Stimulated activated CD8-positive, alpha-beta memory T cell treated with anti-CD3 and anti-CD28 coated beads, Interleukin-12 subunit alpha, Interleukin-12 subunit beta, amount 100 ng/mL, for 4 hours (primary cell): ENCODE results near the gene ZNF860.
"Not testable (repeated sequence)": the region's sequence is repeated elsewhere in the genome, so short reads cannot be mapped to it uniquely, and the experiment has no call there.

Experiments used
- DNase-seq: peaks from one replicate; pipeline ENCODE4 v3.0.0-alpha.2; 2020; ENCODE audit warnings: low read depth

ZNF860 gene

DNA sequence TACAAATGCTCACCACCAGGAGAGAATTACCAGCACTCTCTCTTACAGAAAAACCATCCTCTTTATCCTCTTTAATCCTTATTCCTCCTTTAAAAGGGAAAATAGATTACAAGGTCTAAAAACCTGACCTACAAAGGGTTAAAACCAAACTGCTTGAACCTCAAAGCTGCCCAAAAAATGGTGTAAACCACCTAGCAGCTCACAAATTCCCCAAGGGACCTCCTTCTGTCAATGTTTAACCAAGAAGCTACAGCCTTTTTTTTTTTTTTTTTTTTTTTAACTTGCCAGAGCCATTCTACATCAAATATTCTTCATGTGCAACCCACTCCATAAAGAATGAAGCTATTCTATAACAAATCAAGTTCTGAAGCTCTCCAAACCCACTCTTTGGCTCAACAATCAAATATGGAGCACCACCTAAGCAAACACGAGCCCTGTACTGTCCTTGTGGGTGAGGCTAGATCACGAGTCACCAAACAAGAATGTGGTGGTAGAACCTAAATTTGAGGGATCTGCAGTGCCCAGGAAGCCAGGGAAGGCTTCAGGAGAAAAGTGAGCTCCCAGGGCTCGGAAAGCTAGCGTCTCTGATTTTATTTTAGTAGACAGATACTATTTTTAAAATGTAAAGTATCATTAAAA lies 20.6 kb upstream of the ZNF860 start:
- DNase-seq: no peak

GRCh38 chr3:31962801-31963205 lies 18.7 kb upstream of the ZNF860 start:
- DNase-seq: no peak

GRCh38 chr3:31966978-31967591 lies 14.5 kb upstream of the ZNF860 start:
- DNase-seq: no peak

GRCh38 chr3:31967592-31967991 lies 14.0 kb upstream of the ZNF860 start:
- DNase-seq: no peak

DNA sequence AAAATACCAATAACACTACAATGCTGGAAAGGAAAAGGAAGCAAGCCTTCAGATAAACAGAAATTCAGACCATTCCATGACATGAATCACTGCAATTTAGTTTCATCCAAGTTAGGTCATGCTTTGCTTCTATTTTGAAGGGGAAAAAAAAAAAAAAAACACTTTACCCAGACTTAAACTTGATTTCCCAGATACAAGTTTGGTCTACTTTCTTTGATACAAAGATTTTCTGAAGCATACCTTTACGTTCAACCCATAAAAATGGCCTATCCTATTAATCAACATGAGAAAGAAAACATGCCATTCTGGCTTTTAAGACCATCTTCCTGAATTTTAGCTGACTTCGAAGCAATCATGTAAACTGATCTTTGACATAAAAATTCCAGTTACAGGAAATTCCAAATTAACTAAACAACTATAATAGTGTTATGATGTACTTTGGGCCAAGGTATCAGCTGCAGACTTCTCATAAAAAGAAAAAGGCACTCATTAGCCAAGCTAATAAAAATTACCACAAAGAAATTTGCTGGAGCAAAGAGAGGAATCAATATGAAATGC lies 13.1 kb upstream of the ZNF860 start:
- no peak for DNase-seq

DNA sequence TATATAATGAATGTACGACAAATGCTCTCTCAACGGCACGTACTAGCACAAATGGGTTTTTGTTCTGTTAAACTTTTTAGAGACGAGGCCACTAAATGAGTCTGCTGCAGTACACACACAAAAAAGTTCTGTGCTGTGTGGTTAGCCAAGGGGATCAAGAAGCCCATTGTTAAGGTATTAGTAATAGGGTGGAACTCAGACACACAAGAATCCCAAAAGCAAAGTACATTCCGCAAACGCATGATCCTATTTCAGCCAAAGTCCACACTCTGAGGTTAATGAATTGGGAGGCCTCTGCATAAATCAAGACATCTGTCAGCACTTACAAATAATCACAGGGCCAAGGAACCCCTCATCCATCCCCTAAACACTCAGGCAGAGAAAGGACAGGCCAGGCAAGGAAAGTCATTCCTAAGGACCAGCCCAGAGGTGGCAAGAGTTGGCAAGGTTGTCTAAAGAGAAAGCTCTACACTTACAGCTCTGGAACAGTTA lies 12.6 kb upstream of the ZNF860 start:
- DNase-seq: no peak

DNA sequence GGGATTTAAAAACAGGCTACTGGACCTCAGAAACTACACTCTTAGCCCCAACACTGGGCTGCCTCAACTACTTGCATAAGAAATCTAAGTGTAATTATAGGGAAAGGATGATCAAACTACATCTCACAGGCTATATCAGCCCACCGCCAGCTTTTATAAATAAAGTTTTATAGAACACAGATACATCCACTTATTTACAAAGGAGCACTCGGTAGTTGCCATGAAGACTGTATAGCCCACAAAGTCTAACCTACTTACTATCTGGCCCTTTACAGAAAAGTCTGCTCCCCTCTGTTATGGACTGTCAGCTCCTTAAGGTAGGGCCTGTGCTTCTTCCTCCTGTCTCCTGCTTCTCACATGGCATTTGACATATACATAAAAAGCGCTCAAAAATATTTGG lies 9.9 kb upstream of the ZNF860 start:
- DNase-seq: no peak

- DNase-seq: no peak
Observed at GRCh38 chr3:31973081-31973480, 8.5 kb upstream of the ZNF860 start.

GRCh38 chr3:31973837-31974236 lies 7.7 kb upstream of the ZNF860 start:
- no peak for DNase-seq

DNA sequence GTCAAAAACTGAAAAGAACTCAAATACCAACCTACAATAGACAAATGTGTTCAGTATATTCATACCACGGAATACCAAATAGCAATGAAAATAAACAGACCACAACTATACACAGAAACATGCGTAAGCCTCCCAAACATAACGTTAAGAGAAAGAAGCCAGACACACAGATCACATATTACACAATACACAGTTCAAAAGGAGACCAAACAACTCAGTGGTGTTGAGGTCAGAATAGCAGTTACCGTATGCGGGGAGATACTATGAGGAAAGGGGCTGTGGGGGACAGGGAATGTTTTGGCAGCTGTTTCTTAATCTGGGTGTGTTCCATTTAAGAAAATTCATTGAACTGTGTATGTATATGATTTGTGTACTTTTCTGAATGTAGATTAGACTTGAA lies 7.1 kb upstream of the ZNF860 start:
- DNase-seq: no peak

GRCh38 chr3:31974964-31975363 lies 6.6 kb upstream of the ZNF860 start:
- no peak for DNase-seq

DNA sequence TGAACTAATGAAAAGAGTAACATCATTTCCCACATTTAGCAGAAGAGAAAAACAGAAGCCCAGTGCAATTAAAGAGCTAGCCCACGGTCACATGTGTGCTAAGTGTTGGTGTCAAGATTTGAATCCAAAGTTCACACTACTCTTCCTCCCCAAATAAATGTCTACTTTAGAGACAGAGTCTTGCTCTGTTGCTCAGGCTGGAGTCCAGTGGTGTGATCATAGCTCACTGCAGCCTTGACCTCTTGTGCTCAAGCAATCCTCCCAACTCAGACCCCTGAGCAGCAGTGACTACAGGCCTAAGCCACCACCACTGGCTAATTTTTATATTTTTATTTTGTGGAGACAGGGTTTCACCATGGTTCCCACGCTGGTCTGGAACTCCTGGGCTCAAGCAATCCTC lies 5.2 kb upstream of the ZNF860 start:
- DNase-seq: no peak

- no peak for DNase-seq
Observed at GRCh38 chr3:31977736-31978135, 3.8 kb upstream of the ZNF860 start.

GRCh38 chr3:31978553-31978952 lies 3.0 kb upstream of the ZNF860 start:
- DNase-seq: no peak

DNA sequence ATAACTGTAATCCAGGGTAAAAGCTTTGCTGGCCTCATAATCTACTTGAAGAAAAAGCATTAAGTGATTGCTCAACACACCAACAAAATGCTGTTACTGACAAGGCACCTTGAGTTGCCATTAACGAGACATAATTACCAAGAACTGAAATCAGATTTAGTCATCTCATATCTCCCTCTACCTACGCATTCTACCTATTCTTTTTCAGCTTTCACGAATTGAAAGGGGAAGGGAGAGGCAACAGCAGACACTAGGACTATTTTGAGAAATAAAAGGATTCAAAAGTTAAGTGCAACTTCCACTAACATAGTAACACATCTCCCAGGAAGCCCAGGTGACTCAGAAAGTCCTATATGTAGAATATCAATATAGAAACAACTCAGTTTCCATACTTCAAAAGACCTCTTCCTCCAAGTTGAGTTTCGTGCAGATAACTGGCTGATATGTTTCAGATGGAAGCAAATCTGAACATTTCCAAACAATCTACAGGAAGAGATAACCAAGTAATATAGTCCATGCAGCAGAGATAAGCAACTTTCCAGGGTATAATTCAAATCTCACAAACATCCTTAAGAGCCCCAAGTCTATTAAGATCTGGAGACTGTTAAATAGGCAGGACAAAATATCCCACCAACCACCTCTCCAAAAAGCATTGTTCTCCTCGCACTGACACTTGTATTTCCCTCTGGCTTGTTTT lies 2.4 kb upstream of the ZNF860 start:
- no peak for DNase-seq

- DNase-seq: no peak
Observed at GRCh38 chr3:31980530-31981205, 882 bp upstream of the ZNF860 start.

DNA sequence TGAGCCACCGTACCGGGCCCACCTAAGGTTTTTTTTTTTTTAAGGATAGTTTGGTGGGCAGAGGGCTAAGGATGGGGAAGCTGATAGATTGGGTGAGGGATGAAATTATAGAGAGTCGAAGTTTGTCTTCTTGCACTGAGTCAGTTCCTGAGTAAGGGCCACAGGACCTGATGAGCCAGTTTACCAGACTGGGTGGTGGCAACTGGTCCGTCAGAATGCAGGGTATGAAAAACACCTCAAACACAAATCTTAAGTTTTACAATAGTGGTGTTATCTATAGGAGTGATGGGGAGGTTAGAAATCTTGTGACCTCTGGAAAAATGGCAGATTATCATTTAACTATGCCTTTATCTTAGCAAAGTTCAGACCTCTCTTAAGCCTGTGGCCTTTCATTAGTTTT lies 2.8 kb downstream of the ZNF860 start:
- no peak for DNase-seq

DNA sequence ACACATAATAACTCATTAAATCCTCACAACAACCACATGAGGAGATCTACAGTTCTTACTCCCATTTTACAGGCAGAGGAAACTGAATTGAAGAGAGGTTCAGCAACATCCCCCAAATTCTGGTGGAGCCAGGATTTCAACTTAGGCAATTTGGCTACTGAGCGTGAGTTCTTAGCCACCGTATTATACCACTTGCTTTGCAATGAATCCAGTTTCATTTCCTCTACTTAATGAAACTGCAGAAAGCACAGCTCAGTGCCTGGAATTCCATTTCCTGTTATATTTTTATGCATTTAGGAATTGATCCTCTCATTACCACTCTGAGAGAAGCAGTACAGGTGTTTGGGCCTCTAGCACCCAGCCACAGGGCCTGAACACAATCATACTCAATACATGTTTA lies 4.3 kb downstream of the ZNF860 start:
- no peak for DNase-seq

DNA sequence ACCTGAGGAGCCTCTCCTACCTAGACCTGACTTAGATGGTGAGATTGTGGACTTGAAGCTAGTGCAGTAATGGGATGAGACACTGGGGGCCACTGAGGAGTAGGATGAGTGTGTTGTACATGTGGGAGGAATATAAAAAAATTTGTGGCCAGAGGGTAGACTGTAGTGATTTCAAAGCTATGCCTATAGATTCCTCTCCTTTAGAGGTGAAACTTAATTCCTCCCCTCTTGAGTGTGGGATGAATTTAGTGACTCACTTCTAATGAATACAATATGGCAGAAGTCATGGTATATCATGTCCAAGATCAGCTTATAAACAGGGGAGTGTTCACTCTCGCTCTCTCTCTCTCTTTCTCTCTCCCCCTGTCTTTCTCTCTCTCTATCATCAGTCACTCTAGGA lies 6.7 kb downstream of the ZNF860 start:
- no peak for DNase-seq

DNA sequence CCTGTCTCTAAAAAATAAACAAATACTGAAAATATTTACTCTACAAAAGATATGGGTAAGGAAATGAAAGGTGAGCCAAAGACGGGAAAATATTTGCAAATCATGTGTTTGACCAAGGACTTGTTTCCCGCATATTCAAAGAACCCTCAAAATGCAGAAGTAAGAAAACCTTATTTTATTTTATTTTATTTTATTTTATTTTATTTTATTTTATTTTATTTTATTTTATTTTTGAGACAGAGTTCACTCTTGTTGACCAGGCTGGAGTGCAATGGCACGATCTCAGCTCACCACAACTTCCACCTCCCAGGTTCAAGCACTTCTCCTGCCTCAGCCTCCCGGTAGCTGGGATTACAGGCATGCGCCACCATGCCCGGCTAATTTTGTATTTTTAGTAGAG lies 11.4 kb downstream of the ZNF860 start:
- not testable (repeated sequence) for DNase-seq

DNA sequence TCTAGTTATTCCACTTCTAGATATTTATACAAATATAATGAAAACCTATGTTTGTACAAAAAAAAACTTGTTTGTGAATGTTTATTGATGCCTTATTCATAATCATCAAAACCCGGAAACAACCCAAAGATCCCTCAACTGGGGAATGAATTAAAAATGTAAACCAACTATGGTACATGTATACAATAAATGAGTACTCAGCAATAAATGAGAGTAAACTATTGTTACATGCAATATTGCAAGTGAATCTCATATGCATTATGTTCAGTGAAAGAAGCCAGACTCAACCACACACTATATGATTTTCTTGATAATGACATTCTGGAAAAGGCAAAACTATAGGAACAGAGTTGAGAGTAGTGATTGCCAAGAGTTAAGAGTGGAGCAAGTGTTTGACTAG lies 12.3 kb downstream of the ZNF860 start:
- no peak for DNase-seq

- not testable (repeated sequence) for DNase-seq
Observed at GRCh38 chr3:31995026-31995425, 13.5 kb downstream of the ZNF860 start.

DNA sequence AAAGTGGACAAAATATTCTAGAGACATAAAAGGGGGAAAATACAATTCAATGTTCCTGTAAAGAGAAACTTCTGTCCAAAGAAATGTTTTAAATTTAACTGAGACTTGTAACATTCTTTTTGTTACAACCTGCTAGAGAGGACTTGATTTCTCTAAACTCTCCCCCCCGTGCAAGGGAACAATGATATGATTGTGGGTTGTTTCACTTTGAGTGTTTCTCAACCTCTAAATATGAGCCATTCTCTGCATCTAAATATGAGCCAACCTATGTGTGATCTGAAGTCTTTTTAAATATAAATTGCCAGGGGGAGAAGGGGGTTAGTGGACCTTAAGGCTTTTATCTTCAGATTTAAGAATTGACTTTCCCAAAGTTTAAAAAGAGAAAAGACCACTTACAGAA lies 14.6 kb downstream of the ZNF860 start:
- DNase-seq: no peak
